Heart left ventricle (tissue), 13 donors: ENCODE measurements around the gene LRMDA.

Source experiments
- POLR2A ChIP-seq, 2 donors: fragments of 450-650 bp; IDR thresholded peaks; one replicate each; pipeline ENCODE4 v1.6.1; 2017; ENCODE audit warnings: antibody characterized with exemption in 2 of 2, mild to moderate bottlenecking in 2 of 2, moderate library complexity in 2 of 2
- TF ChIP-seq, protein P1 (sequence below), 12 donors: fragments of 200-600 bp; sonication (generic) in 4 of 12; IDR thresholded peaks; one replicate each; pipeline versions ENCODE4 v1.5.0 to v1.8.0; 2018 to 2022; ENCODE audit warnings: antibody characterized with exemption in 12 of 12, mild to moderate bottlenecking in 5 of 12
- donor health status: ischemic (EF 13 %, LVEDD 7.1; RV severe dilation, severe dysfunction).
- donor health status: DM: no; HTN: yes; CAD: no.
- donor health status: DM: no; HTN: no; CAD: no.
- donor health status: ischemic (EF 25% LVEDD 6.9; RV normal size, moderate dysfunction).
- donor health status: ischemic (EF 25% LVEDD 5.7; RV mildly dilated, moderate dysfunction).
- donor health status: ischemic (EF 35%, LVEDD 5.7; RV mildly dilated, moderate dysfunction).
- donor health status: nonischemic (EF 11% LVEDD 7.7; RV severe dilation, severe dysfunction).
- donor health status: DM: yes; HTN: yes; CAD: no.
- donor health status: PGD.
- donor health status: ischemic (EF 29% LVEDD 5.4; RV normal size, mild dysfunction).
- donor health status: nonischemic (EF 23%, LVEDD 6.1; RV moderate dilation, normal function).

DNA sequence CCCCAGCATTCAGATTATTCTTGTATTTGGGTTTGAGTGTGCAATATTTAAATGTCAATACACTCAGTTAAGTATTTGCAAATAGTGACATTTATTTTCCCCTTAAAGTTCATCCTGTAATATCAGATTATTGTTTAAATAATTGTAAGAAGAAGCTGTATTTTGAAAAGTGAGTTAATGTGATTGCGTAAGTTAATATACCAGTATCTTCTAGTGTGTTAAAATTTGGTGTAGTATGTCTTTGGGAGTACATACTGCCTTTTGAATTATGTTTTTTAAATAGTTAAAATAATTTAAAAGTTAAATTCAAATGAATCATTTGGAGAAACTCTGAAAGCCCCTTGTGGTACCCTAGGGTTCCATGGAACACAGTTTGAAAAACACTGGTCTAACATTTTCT, 28.6 kb downstream of the LRMDA start:
- TF ChIP-seq, protein P1, sequence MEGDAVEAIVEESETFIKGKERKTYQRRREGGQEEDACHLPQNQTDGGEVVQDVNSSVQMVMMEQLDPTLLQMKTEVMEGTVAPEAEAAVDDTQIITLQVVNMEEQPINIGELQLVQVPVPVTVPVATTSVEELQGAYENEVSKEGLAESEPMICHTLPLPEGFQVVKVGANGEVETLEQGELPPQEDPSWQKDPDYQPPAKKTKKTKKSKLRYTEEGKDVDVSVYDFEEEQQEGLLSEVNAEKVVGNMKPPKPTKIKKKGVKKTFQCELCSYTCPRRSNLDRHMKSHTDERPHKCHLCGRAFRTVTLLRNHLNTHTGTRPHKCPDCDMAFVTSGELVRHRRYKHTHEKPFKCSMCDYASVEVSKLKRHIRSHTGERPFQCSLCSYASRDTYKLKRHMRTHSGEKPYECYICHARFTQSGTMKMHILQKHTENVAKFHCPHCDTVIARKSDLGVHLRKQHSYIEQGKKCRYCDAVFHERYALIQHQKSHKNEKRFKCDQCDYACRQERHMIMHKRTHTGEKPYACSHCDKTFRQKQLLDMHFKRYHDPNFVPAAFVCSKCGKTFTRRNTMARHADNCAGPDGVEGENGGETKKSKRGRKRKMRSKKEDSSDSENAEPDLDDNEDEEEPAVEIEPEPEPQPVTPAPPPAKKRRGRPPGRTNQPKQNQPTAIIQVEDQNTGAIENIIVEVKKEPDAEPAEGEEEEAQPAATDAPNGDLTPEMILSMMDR (IDR thresholded peaks at IDR 0.05), result no peak
- TF ChIP-seq POLR2A (IDR thresholded peaks at IDR 0.05), result no peak
